Heart left ventricle (tissue), 13 donors: ENCODE measurements around the gene KLHL22.

Experiments used
- POLR2A ChIP-seq, 2 donors: fragments of 450-650 bp; IDR thresholded peaks; one replicate each; pipeline ENCODE4 v1.6.1; 2017; ENCODE audit warnings: antibody characterized with exemption in 2 of 2, mild to moderate bottlenecking in 2 of 2, moderate library complexity in 2 of 2
- TF ChIP-seq, protein P1 (sequence below), 12 donors: fragments of 200-600 bp; sonication (generic) in 4 of 12; IDR thresholded peaks; one replicate each; pipeline versions ENCODE4 v1.5.0 to v1.8.0; 2018 to 2022; ENCODE audit warnings: antibody characterized with exemption in 12 of 12, mild to moderate bottlenecking in 5 of 12
- donor health status: ischemic (EF 13 %, LVEDD 7.1; RV severe dilation, severe dysfunction).
- donor health status: DM: no; HTN: yes; CAD: no.
- donor health status: DM: no; HTN: no; CAD: no.
- donor health status: ischemic (EF 25% LVEDD 6.9; RV normal size, moderate dysfunction).
- donor health status: ischemic (EF 25% LVEDD 5.7; RV mildly dilated, moderate dysfunction).
- donor health status: ischemic (EF 35%, LVEDD 5.7; RV mildly dilated, moderate dysfunction).
- donor health status: nonischemic (EF 11% LVEDD 7.7; RV severe dilation, severe dysfunction).
- donor health status: DM: yes; HTN: yes; CAD: no.
- donor health status: PGD.
- donor health status: ischemic (EF 29% LVEDD 5.4; RV normal size, mild dysfunction).
- donor health status: nonischemic (EF 23%, LVEDD 6.1; RV moderate dilation, normal function).

DNA sequence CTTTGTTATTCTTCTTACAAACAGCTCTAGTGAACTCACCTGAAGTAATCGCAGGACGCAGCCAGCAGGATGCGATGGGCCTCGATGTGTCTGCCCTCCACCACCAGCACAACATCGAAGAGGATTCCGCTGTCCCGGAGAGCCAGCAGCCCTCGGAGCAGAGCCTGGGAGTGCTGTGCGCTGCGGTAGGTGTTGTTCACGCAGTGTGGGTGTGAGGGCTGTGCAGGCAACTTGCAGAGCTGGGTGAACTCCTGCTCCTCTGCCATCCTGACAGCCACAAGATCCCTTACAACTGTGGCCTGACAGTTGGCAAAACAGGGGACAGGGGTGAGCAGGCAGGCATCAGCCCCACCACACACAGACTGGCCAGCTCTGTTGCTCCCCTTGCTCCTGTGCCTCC lies 6.6 kb downstream of the KLHL22 start:
- TF ChIP-seq, protein P1, sequence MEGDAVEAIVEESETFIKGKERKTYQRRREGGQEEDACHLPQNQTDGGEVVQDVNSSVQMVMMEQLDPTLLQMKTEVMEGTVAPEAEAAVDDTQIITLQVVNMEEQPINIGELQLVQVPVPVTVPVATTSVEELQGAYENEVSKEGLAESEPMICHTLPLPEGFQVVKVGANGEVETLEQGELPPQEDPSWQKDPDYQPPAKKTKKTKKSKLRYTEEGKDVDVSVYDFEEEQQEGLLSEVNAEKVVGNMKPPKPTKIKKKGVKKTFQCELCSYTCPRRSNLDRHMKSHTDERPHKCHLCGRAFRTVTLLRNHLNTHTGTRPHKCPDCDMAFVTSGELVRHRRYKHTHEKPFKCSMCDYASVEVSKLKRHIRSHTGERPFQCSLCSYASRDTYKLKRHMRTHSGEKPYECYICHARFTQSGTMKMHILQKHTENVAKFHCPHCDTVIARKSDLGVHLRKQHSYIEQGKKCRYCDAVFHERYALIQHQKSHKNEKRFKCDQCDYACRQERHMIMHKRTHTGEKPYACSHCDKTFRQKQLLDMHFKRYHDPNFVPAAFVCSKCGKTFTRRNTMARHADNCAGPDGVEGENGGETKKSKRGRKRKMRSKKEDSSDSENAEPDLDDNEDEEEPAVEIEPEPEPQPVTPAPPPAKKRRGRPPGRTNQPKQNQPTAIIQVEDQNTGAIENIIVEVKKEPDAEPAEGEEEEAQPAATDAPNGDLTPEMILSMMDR (IDR thresholded peaks at IDR 0.05) = no peak
- TF ChIP-seq POLR2A (IDR thresholded peaks at IDR 0.05) = no peak
